ENCODE data around the gene CCDC74B.
"Not testable (repeated sequence)": the region's sequence is repeated elsewhere in the genome, so short reads cannot be mapped to it uniquely, and the experiment has no call there.

Gene CCDC74B

DNA sequence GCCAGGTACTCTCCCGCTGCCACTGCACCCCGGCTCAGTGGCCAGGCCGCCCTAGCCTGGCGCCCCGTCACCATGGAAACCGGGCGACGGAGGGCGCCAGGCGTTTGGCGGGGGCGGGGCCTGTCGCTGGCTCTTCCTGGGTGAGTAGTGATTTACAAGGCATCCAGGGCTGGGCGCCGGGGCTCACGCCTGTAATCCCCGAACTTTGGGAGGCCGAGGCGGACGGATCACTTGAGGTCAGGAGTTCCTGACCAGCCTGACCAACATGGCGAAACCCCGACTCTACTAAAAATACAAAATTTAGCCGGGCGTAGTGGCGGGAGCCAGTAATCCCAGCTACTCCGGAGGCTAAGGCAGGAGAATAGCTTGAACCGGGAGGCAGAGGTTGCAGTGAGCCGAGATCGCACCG is at the start of gene CCDC74B:
Gene CCDC74B (minus strand): TSS at position 107 of the 409 bp plus-strand sequence. CDS start 116 bp downstream, outside the sequence.
- peak; percentile 64 for DNase-seq (ENCODE audit: low read depth)

DNA sequence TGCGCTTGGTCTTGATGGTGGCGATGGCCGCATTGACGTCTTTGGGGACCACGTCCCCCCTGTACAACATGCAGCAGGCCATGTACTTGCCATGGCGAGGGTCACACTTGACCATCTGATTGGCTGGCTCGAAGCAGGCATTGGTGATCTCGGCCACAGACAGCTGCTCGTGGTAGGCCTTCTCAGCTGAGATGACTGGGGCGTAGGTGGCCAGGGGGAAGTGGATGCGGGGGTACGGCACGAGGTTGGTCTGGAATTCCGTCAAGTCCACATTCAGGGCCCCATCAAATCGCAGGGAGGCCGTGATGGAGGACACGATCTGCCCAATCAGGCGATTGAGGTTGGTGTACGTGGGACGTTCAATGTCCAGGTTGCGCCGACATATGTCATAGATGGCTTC is 48.9 kb upstream of the CCDC74B start:
- DNase-seq (ENCODE audit: low read depth) = not testable (repeated sequence)

DNA sequence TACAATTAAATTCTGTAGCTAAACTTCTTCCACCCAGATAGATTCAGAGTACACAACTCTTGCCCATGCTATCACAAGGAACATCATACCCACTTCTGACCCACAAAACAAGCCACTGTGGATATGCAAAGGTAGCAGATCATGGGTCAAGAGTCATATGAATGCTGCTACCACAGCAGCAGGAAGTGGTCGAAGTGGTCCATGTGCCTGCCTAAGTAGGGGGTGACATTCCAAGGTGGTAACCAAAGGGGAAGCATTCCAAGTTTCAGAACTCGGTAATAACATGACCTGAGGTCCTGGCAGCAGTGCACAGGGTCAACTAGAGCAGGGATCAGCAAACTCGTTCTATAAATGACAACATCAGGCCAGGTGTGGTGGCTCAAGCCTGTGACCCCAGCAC is 47.5 kb upstream of the CCDC74B start:
- DNase-seq (ENCODE audit: low read depth) = not testable (repeated sequence)

DNA sequence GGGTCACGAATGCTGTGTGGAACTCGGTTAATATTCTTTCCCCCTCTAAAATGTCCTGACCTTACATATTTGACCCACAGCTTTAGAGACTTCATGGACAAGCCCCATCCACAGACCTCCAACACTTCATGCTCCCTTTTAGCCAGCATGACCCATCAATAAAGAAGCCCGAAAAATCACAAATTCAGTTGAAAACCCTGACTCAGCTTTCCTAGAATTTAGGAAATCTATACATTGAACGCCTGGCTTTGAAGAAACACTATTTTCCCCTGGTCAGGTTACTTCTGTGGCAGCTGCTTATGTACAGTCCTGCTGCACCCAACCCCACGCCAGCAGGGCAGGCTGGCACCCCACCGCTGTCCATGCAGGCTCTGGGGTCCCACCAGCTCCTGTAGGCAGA is 46.4 kb upstream of the CCDC74B start:
- DNase-seq (ENCODE audit: low read depth) = not testable (repeated sequence)

DNA sequence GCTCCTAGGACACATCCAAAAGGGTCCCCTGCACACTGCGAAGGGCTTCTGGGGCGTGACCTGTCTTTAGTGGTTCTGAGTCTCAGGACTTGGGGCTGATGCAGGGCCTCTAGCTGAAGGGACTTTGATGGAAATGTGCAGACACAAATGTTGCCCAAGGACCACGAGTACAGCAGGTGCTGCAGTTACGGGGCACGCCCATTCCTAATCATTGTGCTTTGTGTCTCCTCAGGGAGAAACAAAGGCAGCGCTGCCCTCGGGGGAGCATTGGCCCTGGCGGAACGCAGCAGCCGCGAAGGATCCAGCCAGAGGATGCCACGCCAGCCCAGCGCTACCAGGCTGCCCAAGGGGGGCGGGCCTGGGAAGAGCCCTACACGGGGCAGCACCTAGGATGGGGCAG is 45.3 kb upstream of the CCDC74B start:
- no peak for DNase-seq (ENCODE audit: low read depth)

DNA sequence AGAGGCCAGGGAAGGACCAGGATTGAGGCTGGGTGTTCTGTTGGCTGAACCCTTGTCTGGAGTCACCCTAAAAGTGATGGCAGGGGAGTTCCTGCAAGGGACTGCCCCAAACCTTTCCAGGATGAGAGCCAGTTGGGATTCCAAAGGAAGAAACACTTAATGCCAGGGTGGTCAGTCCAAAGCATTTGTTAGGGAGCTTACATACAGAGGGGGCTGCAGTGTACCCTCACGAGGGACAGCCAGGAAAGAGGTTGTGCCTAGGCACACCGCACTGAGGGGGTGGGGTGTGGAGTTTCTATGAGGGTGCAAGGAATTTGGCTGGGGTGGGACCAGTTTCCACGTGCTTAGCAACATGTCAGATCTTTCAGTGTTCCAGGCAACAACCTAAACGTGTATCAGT is 44.0 kb upstream of the CCDC74B start:
- not testable (repeated sequence) for DNase-seq (ENCODE audit: low read depth)

DNA sequence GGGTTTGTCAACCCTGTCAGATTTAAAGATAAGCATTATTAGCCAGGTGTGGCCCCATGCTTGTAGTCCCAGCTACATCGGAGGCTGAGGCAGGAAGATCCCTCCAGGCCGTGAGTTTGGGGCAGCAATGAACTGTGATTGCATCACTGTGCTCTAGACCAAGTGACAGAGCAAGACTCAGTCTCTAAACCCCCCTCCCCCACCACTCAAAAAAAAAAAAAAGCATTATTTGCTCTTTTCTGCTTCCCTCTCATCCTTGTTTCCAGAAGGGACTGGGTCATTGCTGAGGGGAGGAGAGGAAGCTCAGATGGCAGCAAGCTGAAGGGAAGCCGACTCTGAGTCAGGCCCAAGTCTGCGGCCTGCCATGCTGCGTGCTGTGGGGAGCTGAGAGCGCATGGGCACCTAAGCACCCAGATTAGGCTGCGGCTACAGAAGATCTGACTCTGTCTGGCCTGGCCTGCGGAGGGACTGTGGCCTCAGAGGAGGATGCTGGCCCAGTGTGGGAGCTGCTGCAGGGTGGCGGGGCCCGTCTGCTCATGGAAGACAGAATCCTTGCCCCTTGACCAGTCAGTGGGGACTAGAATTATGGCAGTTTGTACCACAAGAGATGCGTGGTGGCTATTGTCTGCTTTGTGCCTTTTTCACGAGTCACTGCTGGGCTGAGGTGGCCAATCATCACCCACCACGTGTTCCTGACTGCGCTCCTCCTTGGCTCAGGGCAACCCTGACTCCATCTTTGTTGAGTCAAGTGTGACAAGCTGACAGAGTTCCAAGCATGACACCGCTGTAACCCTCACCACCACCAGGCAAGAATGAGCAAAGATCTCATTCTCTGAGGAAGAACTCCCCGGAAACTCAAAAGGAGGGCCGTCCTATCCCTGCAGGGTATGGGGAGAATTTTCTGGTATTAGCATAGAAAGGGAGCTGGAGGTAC is 43.2 kb upstream of the CCDC74B start:
- DNase-seq (ENCODE audit: low read depth) = not testable (repeated sequence)

DNA sequence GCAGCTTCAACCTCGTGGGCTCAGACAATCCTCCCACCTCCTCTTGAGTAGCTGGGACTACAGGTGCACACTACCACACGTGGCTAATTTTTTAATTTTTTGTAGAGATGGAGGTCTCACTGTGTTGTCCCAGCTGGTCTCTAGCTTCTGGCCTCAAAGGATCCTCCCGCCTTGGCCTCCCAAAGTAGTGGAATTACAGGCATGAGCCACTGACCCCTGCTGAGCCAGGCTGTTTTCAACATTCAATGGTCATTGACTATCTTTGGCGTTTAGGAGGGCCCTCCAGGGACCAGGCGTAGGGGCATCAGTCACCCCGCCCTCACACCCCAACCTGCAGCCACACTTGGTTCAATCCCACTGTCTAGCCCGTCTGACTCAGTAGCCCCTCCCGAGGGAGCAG is 42.4 kb upstream of the CCDC74B start:
- DNase-seq (ENCODE audit: low read depth) = no peak

DNA sequence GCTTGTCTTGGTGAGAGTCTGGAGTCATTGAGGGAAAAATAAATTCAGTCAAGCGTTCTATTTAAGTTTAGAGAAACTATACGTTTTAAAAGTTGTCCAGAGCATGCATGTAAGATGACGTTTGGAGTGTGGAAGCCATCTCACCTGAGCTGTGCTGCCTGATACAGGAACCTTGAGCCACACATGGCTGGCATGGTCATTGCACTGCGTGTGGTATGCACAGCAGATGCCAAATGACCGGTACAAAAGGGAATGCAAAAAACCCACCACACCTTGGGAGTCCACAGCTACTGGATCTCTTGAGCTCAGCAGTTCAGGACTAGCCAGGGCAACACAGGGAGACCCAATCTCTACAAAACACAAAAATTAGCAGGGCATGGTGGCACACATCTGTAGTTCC is 41.5 kb upstream of the CCDC74B start:
- no peak for DNase-seq (ENCODE audit: low read depth)

DNA sequence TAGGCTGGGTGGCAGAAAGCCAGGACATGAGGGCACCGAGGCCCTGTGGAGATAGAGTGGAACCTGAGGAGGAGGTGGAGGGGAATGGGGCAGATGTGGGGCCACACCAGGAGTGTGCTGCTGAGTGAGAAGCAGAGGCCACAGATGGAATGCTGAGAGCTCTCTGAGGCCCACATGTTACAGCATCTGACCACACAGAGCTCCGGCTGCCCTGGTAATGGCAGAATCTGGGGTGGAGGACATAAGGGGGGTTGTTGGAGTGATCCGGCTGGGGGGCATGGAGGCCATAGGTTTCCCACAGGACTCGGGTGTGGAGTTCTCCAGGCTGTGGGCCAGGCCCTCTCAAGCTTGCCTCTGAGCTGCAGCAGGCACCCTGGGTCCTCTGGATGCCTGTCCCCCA is 41.0 kb upstream of the CCDC74B start:
- DNase-seq (ENCODE audit: low read depth) = no peak

DNA sequence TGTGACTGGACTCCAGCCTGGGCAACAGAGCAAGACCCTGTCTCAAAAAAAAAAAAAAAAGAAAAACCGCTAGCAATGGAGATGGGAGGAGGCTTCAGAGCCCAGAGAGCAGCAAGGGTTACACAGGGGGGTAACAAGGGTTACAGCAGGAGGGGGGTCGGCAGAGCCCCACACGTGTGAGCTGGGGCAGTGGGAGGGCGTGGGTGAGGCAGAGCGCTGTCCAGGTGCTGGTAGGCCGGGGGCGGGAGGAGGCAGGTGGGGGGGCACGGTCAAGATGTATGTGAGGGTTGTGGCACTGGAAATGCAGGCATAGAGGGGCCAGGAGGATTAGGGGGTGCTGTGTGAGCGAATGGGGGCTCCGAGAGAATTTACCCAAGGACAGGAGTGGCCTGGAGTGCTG is 40.5 kb upstream of the CCDC74B start:
- DNase-seq (ENCODE audit: low read depth) = no peak

DNA sequence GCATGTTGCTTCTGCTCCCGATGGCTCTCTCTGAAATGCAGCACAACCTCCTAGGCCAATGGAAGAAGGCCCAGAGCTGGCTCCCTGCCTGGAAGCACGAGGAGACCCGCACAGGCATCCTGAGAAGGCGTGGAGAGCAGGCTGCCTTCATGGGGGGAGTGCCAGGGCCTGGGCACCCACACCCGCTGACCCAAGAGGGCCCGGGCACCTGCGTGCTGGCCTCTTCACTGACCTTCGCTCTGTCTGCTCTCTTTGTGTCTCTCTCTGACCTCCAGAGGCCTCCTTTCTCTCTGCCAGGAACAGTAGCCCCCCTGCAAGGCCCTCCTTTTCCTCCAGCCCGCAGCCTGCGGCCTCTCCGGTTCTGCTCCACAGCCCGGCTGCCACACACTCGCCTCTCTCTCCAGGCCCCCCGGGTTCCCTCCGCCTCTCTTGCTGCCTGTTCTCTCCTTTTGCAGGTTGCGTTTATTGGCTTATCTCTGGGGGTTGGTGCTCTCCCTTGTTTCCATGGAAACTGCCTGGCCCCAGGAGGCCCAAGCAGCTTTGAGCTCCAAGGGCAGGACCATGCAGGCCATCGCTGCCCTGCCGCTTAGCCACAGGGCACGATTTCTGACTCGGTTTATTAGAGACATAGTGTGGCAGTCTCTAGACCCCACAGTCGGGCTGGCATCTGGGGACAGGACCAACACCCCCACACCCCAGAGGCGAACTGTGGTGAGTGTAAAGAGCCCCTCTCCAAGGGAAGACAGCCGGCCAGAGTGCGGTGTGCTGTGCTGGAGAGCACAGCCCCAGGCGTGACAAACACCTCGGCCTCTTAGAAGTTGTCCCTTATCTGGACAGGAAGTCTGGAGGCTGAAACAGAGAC is 38.8 kb upstream of the CCDC74B start:
- no peak for DNase-seq (ENCODE audit: low read depth)

DNA sequence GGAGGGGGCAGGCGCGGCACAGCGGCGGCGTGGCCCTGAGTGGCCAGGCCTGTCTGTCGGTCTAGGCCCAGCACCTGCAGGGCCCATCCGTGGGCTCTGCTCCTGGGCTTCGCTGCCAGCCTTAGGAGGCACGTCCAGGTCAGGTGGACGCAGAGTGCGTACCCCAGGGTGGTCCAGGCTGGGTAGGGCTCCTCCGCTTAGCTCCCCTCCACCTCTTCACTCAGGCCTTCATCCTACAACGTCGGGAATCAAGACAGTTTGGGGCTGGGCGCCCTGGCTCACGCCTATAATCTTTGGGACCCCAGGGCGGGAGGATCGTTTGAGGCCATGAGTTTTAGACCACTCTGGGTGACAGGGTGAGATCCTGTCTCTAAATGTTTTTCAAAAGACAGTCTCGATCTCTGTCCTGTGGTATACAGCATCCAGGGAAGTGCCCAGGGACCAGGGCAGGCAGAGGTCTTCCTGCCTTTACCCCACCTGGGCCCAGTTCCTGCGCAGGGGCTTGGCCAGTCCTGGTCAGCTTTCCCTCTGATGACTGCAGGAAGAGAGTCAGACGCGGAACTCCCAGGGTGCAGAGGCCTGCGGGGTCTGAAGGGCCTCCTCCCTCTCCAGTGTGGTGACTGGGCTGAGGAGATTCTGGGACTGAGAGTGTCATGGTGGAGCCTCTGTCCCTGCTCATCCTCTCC is 38.1 kb upstream of the CCDC74B start:
- peak; percentile 57 for DNase-seq (ENCODE audit: low read depth)

DNA sequence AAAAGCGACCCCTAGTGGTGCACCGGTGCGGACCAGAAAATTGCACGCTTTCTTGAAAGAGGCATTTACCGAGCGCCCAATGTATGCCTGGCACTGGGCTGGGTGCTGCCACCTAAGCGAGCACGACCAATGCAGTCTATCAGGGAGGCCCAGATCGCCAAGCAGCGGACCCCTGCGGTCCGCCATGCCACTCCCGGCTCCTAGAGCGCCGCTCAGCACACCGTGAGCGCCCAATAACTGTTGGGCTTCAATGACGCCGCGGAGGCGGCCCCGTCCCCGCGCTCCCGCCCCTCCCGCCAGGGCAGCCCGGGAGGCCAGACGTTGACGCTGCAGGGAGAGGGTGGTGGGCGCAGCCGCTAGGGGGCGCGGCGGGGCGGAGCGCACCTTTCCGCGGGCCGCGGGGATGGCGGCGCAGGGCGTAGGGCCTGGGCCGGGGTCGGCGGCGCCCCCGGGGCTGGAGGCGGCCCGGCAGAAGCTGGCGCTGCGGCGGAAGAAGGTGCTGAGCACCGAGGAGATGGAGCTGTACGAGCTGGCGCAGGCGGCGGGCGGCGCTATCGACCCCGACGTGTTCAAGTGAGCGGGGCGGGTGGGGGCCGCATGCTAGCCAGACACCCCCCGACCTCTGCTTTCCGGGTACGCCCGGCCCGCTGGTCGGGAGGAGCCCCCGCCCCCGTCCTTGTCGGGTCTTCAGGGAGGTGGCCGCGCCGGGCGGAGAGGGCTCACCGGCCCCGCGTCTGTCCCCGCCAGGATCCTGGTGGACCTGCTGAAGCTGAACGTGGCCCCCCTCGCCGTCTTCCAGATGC is 37.2 kb upstream of the CCDC74B start, which contains the start of gene MZT2B:
Gene MZT2B (plus strand): TSS at position 383 of the 803 bp plus-strand sequence. CDS start 21 bp downstream, at position 404.
- DNase-seq (ENCODE audit: low read depth) = peak; percentile 87

DNA sequence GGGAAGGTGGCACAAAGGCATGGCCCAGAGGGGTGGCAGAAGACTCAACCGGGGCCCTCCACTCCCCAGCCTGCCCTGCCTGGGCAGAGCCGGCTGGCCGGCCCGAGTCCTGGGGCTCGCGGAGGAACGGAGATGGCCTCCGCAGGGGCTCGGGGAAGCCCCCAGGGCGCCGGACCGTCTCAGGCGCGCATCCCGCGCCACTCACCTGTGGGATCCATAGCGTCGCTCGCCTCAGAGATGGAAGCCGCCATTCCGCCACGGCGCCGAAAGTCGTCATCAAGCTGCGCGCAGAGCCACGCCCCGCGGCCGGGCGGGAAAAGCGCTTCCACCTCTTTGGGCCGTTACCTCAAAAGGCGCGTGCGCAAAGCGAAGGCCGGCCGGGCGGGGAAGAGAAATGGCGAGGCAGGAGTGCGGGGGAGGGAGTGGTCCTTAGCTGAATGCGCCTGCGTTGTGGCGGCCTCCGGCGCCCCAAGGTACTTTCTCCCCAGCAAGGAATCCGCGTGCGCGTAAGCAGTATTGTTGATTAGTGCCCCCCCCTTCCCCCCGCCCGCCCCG is 36.5 kb upstream of the CCDC74B start, which contains the start of gene SMPD4:
Gene SMPD4 (minus strand): TSS at position 278 of the 555 bp plus-strand sequence. CDS start 5,010 bp downstream, outside the sequence.
- peak; percentile 96 for DNase-seq (ENCODE audit: low read depth)

DNA sequence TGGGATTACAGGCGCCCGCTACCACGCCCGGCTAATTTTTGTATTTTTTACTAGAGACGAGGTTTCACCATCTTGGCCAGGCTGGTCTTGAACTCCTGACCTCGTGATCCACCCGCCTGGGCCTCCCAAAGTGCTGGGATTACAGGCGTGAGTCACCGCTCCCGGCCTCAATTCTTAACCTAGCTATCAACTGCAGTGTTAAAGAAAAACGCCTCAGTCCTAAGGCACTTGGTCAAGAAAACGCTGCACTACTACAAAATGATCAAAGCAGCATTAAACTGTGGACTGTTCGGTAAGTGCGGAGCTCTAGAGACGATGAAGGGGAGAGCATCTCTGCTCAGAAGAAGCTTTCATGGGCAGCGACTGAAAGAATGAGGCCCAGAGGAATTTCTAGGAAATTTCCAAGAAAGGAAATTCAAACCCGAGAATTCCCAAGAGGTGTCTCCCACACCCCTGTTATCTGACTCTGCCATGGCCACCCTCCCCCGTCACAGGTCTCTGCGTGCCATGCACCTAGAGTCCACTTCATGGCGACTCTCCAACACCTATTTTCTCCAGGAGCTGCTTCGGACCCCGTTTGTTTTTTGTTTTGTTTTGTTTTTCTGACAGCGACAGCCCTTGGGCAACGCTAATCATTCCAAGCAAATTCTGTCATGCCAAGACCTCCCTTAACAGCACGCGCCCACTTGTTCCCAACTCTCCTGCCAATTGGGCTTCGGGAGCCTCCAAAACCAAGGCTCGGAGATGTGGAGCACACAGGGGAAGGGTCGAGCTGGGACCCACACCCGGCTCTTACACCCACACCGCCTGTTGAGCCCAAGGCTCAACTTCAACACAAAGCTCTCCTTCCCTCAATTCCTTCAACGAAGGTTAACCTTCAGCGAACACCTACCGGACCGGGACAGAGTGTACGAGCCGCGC is 35.8 kb upstream of the CCDC74B start:
- peak; percentile 46 for DNase-seq (ENCODE audit: low read depth)

DNA sequence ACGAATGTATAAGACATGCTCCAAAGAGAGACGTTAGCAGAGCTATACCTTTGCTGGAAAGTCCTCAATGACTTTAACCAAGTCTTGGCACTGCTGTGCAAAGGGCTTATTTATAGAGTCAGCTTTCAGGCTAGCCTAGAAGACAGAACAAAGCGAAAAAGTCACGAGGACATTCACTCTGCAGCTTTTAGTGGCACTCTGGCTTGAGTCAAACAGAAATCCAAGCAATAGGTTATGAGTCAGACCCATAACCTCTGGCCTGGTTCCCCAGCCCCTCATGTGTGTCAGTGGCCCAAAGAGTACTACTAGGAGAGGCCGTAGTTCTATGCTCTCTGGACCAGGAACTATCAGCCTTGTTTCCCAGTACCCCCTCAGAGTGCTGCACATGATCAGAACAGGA is 30.0 kb upstream of the CCDC74B start:
- DNase-seq (ENCODE audit: low read depth) = not testable (repeated sequence)

DNA sequence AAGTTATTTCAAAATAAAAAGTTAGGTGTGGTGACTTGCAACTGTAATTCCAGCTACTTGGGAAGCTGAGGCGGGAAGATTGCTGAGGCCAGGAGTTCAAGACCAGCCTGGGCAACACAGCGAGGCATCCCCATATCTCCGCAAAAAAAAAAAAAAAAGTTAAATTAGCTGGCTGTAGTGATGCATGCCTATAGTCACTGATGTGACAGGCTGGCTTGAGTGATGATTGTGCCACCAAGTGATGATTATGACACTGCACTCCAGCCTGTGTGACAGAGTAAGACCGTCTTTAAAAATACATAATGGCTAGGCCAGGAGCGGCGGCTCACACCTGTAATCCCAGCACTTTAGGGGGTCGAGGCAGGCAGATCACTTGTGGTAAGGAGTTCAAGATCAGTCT is 25.0 kb upstream of the CCDC74B start:
- DNase-seq (ENCODE audit: low read depth) = no peak

DNA sequence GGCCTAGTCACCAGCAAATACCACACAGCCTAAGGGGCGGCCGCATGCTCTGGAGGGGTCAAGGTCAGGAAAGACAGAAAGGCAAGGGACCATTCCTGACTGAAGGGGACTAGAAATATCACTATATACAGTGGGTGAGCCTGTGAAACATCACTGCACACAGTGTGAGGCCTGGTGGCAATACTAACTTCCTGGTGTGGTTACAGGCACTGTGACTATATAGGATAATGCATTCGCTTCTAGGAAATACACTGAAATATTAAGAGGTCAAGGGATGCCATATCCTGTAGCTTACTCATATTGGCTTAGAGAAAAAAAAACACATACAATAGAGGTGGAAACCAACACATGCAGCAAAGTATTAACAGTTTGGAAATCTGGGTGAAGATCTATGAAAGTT is 24.3 kb upstream of the CCDC74B start:
- DNase-seq (ENCODE audit: low read depth) = peak; percentile 28

DNA sequence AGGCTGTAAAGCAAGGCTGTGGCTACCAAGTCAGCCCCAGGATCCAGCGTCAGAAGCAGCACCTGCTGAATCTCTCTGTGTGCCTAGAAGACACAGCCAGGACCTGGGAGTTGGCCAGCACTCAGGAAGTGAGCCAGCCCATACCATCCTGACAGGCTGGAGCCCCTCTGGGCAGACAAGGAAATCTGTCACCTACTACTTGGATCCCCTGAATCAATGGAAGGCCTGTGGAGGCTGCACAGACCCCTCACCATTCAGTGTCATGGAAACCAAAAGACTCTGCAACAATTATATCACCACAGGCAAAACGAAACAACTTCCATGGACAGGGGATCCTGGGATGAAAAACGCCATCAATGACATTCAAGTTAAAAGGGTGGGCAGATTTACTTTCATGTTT is 21.7 kb upstream of the CCDC74B start:
- DNase-seq (ENCODE audit: low read depth) = not testable (repeated sequence)
